Ovary (tissue), 9 donors: ENCODE data around the gene GNG8. TPM values are rescaled to one million over a fixed set of nuclear protein-coding genes. Genes with fewer than 3 reads are reported as not detected.

Experiments used
- DNase-seq, 5 donors: peaks; one replicate each; pipeline ENCODE4 v3.0.0-alpha.2; 2019 to 2020
- H3K27ac ChIP-seq, 2 donors: fragments of 200-600 bp; one replicate each; pipeline versions ENCODE4 v1.5.1 to v1.8.0; 2019 to 2022
- H3K27me3 ChIP-seq: fragments of 200-600 bp; one replicate; pipeline ENCODE4 v1.8.0; 2022
- H3K36me3 ChIP-seq: fragments of 200-600 bp; sonication (generic); one replicate; pipeline ENCODE4 v1.5.1; 2019
- H3K4me1 ChIP-seq: one replicate; pipeline ENCODE4 v1.8.1; 2013; ENCODE audit warnings: mild to moderate bottlenecking, moderate library complexity; ENCODE audit not compliant: insufficient read depth
- H3K4me3 ChIP-seq: fragments of 200-600 bp; sonication (generic); one replicate; pipeline ENCODE4 v1.5.1; 2017
- H3K9me3 ChIP-seq, 2 donors: fragments of 200-600 bp in 1 of 2; sonication (generic) in 1 of 2; one replicate each; pipeline versions ENCODE4 v1.5.1 to v1.8.1; 2013 to 2019; ENCODE audit warnings: mild to moderate bottlenecking in 1 of 2, moderate library complexity in 1 of 2
- EP300 ChIP-seq: sonication (generic); formaldehyde crosslinking; IDR thresholded peaks from one replicate; pipeline ENCODE4 v1.6.1; 2017; ENCODE audit warnings: antibody characterized with exemption
- POLR2A ChIP-seq: fragments of 450-650 bp; IDR thresholded peaks from one replicate; pipeline ENCODE4 v1.6.1; 2017; ENCODE audit warnings: antibody characterized with exemption, mild to moderate bottlenecking, moderate library complexity
- WGBS, 3 donors: extraction: QIAGEN DNeasy Blood & Tissue Kit in 1 of 3; methylation state at CpG; one replicate each; pipeline versions ENCODE4 v1.1.5 to v1.1.7; 2013 to 2017; 5-methylcytosine and 5-hydroxymethylcytosine counted together
- intact Hi-C, 4 donors: fragments of 100-400 bp; cut with DNase I; formaldehyde crosslinking; loops; one replicate each; pipeline versions ENCODE4 v1.11.0 to v1.15.1; 2022 to 2023
- polyA plus RNA-seq, 2 donors: library from polyadenylated mRNA; stranded (reverse); fragments of 200-250 nt in 1 of 2; fragments of 350-450 nt in 1 of 2; fragmentation: Illumina TruSeq in 1 of 2; extraction: RNeasy Lipid Tissue Mini Kit (QIAGEN cat#74804) in 1 of 2; gene quantifications; one replicate each; pipeline ENCODE4 v1.2.3, GENCODE V29; 2013 to 2014
- total RNA-seq, 7 donors: library from RNA; depleted of rRNA in 2 of 7; stranded (reverse); fragments of >200 nt in 2 of 7; fragmentation: NEBNext Ultra II Directional in 3 of 7; extraction: Animal tissue kit (Norgen Biotek cat#: 25700) in 3 of 7; gene quantifications; one replicate each; pipeline versions ENCODE4 v1.1.0 to v1.2.4, GENCODE V29; 2016 to 2023
- TF ChIP-seq, protein P1 (sequence below), 3 donors: fragments of 450-650 bp in 2 of 3; fragments of 200-600 bp in 1 of 3; IDR thresholded peaks; one replicate each; pipeline versions ENCODE4 v1.5.1 to v1.8.0; 2016 to 2022; ENCODE audit warnings: antibody characterized with exemption in 3 of 3, mild to moderate bottlenecking in 1 of 3
- donor health status: DM: no; HTN: no; CAD: no; lungs with moderate emphysema.
- donor health status: DM: no; HTN: no; CAD: no.
- donor health status: Bipolar disorder and iron deficiency.
- donor health status: DM: yes; HTN: yes; CAD: no.
- donor health status: DM: no; HTN: no; CAD: no.
- donor health status: DM: yes; HTN: yes; CAD: no.

Gene GNG8
- total and polyA plus RNA-seq, 9 donors, result not detected

DNA sequence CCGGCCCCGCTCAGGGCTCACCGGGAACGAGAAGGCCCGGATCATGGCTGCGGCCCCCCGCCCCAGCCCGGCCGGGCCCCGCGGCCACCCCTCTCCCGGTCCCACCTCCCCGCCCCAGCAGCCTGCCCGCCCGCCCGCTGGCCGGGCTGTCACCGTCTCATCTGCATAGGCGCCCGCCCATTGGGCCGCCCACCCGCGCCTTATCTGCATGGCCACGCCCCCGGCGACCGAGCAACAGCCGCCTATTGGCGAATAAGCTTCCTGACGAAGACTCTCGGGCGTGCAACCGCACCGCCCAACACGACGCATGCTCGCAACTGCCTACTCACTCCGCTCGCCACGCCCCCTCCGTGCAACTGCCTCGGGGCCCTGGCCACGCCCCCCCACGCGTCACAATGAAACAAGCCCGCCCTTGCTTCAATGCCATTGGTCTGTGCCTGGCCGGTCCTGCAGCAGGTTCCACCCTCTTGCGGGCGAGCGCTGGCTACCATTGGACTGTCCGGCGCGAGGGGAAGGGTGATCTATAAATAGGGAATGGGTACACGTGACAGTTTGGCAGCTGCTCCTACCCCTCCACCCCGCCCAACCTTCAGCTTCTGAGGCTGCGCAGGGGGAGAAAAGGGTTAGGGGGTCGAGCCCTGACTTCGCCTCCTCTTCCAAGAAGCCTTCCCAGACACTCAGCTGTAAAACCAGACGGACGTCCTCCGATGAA is 25.2 kb upstream of the GNG8 start, which contains the start of gene DACT3:
TSS of gene DACT3 (minus strand) at position 163 of the 712 bp plus-strand sequence. CDS start at position 45, 118 bp downstream.
- intact Hi-C loops, result loop anchor here in 3 of 4 donors (10.0 kb wide), 3 partner anchors 46 to 136 kb away; partner anchors contain the start of gene CALM3 (in 1 of the 3)
- 0 to 1% (median 1%) methylated on average over 43 to 61 of the region's 61 CpGs for WGBS, 3 donors

DNA sequence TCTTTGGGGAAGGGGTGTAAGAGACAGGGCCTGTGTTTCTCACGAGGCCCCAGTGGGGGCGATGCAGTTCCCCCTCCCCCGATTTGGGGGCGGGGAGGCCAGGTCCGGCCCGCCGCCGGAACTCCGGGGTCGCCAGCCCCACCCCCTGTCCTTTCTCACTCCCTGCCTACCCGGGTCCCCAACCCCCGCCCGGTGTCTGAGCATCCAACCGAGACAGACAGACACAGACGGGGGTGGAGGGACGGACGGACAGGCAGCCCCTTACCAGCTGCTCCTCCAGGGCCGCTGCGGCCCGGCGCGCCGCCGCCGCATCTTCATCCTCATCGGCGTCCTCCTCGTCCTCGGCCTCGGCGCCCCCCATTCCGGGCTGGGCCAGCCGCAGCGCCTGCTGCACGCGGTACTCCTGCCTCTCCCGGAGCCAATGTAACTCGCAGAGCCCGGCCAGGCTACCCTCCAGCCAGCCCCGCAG is 24.6 kb upstream of the GNG8 start:
- intact Hi-C loops, result loop anchor here in 3 of 4 donors (10.0 kb wide), 3 partner anchors 46 to 136 kb away; partner anchors contain the start of gene CALM3 (in 1 of the 3)
- TF ChIP-seq, protein P1, sequence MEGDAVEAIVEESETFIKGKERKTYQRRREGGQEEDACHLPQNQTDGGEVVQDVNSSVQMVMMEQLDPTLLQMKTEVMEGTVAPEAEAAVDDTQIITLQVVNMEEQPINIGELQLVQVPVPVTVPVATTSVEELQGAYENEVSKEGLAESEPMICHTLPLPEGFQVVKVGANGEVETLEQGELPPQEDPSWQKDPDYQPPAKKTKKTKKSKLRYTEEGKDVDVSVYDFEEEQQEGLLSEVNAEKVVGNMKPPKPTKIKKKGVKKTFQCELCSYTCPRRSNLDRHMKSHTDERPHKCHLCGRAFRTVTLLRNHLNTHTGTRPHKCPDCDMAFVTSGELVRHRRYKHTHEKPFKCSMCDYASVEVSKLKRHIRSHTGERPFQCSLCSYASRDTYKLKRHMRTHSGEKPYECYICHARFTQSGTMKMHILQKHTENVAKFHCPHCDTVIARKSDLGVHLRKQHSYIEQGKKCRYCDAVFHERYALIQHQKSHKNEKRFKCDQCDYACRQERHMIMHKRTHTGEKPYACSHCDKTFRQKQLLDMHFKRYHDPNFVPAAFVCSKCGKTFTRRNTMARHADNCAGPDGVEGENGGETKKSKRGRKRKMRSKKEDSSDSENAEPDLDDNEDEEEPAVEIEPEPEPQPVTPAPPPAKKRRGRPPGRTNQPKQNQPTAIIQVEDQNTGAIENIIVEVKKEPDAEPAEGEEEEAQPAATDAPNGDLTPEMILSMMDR (IDR thresholded peaks at IDR 0.05), result no peak
- TF ChIP-seq EP300 (no peak), POLR2A (peak; percentile 60)
- 1% methylated on average over 16 to 40 of the region's 40 CpGs for WGBS, 3 donors
- Histone ChIP-seq H3K4me3 (peak overlapping the region; percentile 87), H3K4me1 (no peaks in the 10 kb centered on the region), H3K36me3 (no peaks in the 10 kb centered on the region), H3K27ac (peak overlapping the region; percentile 59 to 73), H3K27me3 (no peaks in the 10 kb centered on the region), H3K9me3 (no peaks in the 10 kb centered on the region)
- peak in 3 of 5 donors; percentile 43 to 69 (median 58) for DNase-seq

More for the DNA sequence above, 25.2 kb upstream of the GNG8 start, which contains the start of gene DACT3:
- Histone ChIP-seq H3K27ac (peak within 1 kb of the TSS; percentile 61 to 75), H3K4me1 (no peaks in the 10 kb centered on the region), H3K9me3 (no peaks in the 10 kb centered on the region), H3K27me3 (no peaks in the 10 kb centered on the region), H3K36me3 (no peaks in the 10 kb centered on the region), H3K4me3 (peak within 1 kb of the TSS; percentile 87)
- no peak for TF ChIP-seq POLR2A
- TF ChIP-seq, protein P1 (IDR thresholded peaks at IDR 0.05), result peak in 1 of 3 donors; percentile 20
- peak; percentile 46 for TF ChIP-seq EP300
- peak; percentile 100 for DNase-seq

DNA sequence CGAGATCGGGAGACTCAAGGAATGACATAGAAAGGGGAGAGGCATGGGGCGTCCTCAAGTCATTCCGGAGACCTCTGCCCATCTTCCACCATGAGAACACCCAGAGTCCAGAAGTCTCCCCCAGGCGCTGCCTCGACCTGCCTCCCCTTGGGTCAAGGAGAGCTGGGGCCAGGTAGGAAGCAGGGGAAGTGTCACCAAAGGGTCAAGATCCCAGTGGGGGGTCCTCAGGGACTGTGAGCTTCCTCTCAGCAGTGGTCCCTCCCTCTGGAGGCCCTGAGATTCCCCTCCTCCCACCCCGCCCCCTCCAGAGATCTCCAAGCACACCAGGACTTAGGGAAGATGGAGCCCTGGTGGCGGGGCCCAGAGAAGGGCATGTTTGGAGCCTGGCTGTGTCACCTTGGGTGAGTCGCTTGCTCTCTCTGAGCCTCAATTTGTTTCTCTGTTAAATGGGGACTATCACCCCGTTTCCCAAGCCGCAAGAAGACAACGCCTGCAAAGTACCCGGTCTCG is 24.1 kb upstream of the GNG8 start:
- TF ChIP-seq POLR2A, result no peak
- TF ChIP-seq, protein P1 (IDR thresholded peaks at IDR 0.05), result no peak
- no peak for TF ChIP-seq EP300
- peak; percentile 37 to 62 (median 54) for DNase-seq
- Histone ChIP-seq H3K27ac (peak overlapping the region; percentile 59 to 73), H3K9me3 (no peaks in the 10 kb centered on the region), H3K36me3 (no peaks in the 10 kb centered on the region), H3K4me3 (peak overlapping the region; percentile 87), H3K4me1 (no peaks in the 10 kb centered on the region), H3K27me3 (no peaks in the 10 kb centered on the region)
- intact Hi-C loops, result loop anchor here in 3 of 4 donors (10.0 kb wide), 3 partner anchors 45 to 135 kb away; partner anchors contain the start of gene CALM3 (in 1 of the 3)
- 0 to 1% (median 0%) methylated on average over 14 of the region's 14 CpGs for WGBS, 3 donors

DNA sequence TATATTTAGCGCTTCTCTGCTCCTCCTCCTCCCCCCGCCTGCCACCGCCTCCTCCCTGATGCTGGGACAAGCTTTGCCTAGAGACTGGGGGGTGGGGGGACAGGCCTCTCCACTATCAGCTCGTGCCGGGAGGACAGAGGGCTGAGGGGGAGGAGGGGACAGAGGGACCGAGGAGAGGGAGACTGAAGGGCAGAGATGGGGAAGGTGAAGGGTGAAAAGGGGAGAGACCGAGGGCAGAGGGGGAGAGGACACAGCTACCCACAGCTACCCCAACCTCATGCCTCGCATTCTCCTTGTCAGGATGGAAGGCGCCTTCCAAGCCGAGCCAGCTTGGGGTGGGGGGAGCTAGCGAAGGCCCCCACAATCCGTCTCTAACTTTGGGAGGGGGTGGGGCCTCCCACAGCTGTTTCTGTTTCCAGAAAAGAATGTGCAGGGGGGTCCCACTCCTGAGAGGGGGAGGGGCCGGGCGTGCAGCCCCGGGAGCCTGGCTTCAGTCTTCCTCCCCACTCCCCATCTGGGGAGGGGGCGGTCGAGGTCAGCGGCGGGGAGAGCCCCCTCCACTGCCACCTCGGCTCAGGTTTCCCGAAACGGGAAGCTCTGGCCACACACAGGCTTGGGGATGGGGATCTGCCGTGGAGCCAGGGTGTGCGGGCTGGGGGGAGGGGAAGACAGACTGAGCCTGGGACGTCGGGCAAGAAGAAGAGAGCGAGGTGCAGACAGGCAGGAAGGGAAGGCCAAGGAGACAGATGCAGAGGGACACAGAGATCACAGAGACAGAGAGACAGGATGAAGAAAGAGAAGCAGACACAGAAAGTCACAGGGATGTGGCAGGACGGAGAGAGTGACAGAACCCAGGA is 23.4 kb upstream of the GNG8 start:
- no peaks in the 10 kb centered on the region for H3K4me1 ChIP-seq
- H3K36me3 ChIP-seq, result no peaks in the 10 kb centered on the region
- intact Hi-C loops, result loop anchor here in 3 of 4 donors (10.0 kb wide), 3 partner anchors 45 to 135 kb away; partner anchors contain the start of gene CALM3 (in 1 of the 3)

More for the DNA sequence above, 23.4 kb upstream of the GNG8 start:
- 2 to 3% (median 3%) methylated on average over 28 of the region's 28 CpGs for WGBS, 3 donors
- Histone ChIP-seq H3K27me3 (no peaks in the 10 kb centered on the region), H3K27ac (peak overlapping the region; percentile 59 to 73), H3K9me3 (no peaks in the 10 kb centered on the region), H3K4me3 (peak overlapping the region; percentile 87)
- peak; percentile 51 to 73 (median 68) for DNase-seq
- TF ChIP-seq EP300, result no peak
- peak; percentile 7 for TF ChIP-seq POLR2A
- TF ChIP-seq, protein P1 (IDR thresholded peaks at IDR 0.05), result no peak
